HG03565 (cell line): ENCODE measurements around the gene RAB26.

Experiments
- ATAC-seq: cut with Tn5 transposase; IDR thresholded peaks from one replicate; pipeline ENCODE4 v1.9.1; 2021; ENCODE audit warnings: mild to moderate bottlenecking, moderate library complexity; ENCODE audit not compliant: unreplicated experiment

RAB26 gene

GRCh38 chr16:2178321-2179106, 30.1 kb downstream of the RAB26 start:
- no peak for ATAC-seq

GRCh38 chr16:2179107-2179501, 30.7 kb downstream of the RAB26 start:
- no peak for ATAC-seq

DNA sequence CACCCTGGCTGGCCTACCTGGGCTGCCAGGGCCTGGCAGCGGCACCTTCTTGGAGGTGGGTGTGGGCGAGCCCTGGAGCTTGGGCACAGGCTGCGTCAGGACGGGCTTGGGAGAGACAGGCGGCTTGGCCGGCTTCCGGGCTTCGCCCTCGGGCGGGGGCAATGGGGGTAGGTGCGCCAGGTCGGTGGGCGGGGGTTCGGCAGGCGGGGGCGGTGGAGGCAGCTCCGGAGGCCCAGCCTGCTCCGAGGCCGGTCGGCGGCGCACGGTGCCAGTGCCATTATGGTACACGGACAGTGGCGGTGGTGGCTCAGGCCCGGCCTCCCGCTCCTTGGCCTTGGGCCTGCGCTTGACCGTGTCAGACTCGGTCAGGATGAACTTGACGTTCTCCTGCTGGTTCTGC, 31.2 kb downstream of the RAB26 start:
- ATAC-seq = no peak

DNA sequence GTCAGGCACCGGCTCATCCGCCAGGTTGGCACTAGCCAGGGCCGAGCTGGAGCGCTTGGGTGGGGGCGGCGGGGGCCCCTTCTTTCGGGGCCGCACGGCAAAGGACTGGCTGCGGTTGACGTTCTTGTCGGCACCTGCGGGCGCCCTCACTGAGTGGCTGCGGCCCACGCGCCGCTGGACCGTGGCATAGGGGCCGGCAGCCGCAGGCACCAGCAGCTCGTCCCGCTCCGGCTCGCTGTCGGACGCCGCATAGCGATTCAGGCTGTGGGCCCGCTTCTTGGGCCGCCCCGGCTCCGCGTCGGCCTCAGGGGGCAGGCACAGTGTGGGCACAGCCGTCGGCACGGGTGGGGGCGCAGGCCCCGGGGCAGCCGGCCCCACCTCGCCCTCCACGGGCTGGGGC, 32.0 kb downstream of the RAB26 start:
- ATAC-seq = no peak

GRCh38 chr16:2180962-2181923, 32.8 kb downstream of the RAB26 start:
- no peak for ATAC-seq

- no peak for ATAC-seq
These were observed 33.5 kb downstream of the RAB26 start for GRCh38 chr16:2181952-2182351.

DNA sequence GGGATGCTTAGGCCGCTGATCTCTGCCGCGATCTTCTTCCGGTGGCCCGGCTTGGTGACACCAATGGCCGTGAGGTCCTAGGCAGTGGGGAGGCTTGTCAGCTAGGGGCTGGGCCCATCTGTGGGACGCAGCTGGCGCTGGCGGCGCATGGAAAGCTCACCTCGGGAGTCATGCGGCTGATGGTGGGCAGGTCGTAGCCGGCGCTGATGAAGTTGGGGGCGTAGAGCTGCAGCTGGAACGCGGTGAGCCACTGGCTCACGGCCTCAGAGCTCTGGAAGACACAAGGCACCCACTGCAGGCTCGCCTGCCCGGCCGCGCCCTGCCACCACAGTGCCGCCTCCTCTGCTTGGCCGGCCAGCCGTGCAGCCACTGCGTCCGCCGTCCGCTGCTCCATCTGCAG, 35.2 kb downstream of the RAB26 start:
- ATAC-seq = no peak

DNA sequence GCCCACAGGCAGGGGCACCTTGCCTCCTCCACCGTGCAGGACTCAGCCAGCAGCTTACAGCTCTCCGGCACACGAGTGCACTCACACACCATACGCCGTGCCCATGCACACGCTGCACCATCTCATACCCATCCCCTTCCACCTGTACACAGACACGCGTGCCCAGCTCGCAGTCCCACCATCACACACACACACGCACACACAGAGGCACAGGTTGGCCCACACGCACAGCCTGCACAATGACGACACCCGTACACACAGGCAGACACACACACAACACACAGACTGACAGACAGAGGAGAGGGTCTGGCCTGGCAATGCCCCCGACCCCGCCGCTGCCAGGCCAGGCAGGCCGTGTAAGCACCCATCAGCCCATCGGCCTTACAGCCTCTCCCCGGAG, 35.9 kb downstream of the RAB26 start:
- ATAC-seq = no peak

DNA sequence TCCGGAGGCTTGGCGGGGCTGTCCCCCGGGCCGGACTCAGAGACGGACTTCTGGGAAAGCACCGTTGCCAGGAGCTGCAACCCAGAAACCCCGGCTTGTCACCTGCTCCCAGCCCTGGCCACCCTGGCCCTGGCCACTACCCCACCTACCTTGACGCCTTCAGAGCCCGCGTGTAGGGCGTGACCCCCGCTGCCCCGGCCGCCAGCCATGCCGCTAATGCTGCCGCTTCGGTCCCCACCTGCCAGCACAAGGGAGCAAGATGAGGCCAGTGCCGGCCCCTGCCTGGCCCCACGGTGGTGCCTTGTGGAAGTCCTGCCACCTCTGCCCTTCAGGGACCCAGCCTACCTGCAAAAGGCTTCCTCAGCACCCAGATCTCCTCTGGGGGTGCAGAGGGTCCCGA, 36.5 kb downstream of the RAB26 start:
- no peak for ATAC-seq

- no peak for ATAC-seq
These were observed 37.6 kb downstream of the RAB26 start for GRCh38 chr16:2186064-2186463.

DNA sequence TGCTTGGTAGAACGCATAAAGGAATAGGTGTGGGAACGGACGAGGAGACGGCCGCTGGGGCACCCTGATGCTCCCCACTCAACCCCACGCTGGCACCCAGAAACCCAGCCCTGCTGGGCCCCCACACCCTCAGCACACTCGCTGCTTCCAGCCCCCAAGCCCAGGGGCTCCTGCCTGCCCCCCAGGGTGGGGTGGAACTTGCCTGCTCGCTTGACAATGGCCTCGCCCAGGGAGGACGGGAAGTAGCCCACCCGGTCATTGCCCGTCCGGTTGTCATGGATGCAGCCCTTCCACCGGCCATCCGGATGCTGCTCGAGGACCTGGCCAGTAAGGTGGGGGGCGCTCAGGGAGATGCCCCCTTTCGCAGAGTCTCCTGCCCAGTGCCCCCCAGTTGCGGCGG, 38.1 kb downstream of the RAB26 start:
- ATAC-seq = no peak

- ATAC-seq = no peak
These were observed 38.8 kb downstream of the RAB26 start for GRCh38 chr16:2187212-2187611.

GRCh38 chr16:2188395-2188794, 40.0 kb downstream of the RAB26 start:
- no peak for ATAC-seq

- no peak for ATAC-seq
These were observed 40.9 kb downstream of the RAB26 start for GRCh38 chr16:2189252-2189893.

DNA sequence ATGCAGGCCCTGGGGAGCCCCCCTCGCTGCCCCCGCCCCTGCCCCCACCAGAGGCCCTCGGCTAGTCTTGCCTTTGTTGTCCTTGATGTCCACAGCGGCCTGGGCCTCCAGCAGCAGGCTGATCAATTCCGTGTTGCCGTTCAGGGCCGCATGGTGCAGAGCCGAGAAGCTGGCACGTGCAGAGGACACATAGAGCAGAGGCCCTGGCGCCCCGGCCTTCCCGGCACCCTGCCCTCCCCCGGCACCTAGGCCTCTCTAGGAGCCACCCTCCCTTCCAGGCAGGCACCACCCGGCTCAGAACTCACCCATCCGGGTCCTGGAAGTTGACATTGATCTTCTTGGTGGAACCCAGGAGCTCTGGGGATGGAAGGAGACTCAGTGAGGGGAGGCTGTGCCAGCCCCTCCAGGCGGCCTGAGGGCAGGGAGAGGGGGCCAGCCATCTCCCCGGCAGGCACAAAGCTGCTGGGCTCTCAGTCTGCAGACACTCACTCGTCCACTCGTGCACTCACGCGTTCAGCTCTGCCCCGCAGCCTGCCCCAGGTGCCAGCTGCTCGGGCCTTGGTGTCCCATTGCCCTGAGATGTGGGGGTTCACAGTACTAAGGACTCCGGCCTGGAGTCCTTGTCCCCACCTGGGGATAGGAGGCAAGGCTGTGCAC, 41.7 kb downstream of the RAB26 start:
- no peak for ATAC-seq

DNA sequence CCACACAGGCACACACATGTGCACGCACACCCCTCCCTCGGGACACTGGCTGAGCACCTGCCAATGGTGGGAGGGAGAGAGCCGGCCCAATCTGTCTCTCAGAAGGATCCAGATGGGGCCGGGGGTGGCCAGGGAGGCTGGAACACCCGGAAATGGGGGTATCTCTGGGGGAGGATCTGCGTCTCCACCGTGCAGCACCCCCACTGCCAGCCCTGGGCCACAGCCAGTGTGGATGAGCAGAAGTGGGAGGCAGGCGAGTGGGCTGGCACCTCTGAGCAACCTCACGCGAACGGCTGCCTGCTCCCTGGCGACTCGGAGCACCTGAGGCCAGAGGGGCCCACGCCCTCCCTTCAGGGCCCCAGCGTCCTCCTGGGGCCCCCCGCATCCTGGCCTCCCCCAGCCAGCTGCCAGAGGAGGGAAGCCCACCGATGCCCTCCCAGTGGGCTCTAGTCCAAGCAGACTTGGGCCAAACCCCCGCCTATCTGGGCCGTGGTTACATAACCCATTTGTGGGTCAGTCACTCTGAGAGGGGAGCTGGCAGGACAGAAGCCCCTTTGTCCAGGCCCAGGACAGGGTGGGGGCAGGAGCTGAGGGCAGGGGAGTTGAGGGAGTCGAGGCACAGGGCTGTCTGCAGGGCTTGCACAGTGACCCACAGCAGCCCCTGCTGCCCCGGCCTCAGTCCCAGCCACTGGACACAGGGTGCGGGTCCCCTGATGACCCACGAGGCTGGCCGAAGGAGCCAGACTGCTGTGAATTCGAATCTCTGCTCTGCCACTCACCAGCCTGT, 42.4 kb downstream of the RAB26 start:
- no peak for ATAC-seq

- ATAC-seq = no peak
These were observed 43.0 kb downstream of the RAB26 start for GRCh38 chr16:2191446-2191706.

- no peak for ATAC-seq
These were observed 45.9 kb downstream of the RAB26 start for GRCh38 chr16:2194166-2194834.

GRCh38 chr16:2194852-2195321, 46.5 kb downstream of the RAB26 start:
- no peak for ATAC-seq
